G401 (cell line): ENCODE data around the gene CELF5. TPM values are rescaled to one million over a fixed set of nuclear protein-coding genes. Genes with fewer than 3 reads are reported as not detected.
"Not testable (repeated sequence)": the region's sequence is repeated elsewhere in the genome, so short reads cannot be mapped to it uniquely, and the experiment has no call there.

Source experiments
- DNase-seq: peaks from one replicate; pipeline ENCODE4 v3.0.0-alpha.2; 2015; ENCODE audit warnings: low spot score
- in situ Hi-C: cut with HindIII; loops from 2 replicates; pipeline ENCODE4 v1.10.0; 2016; ENCODE audit warnings: low sequenced_read_pairs, mixed read lengths
- total RNA-seq: library from RNA; depleted of rRNA; stranded (reverse); fragments of >200 nt; shearing (Covaris generic); gene quantifications from 2 replicates; pipeline ENCODE4 v1.2.3, GENCODE V29; 2014

Gene CELF5
- total RNA-seq, 1 experiment from 2014 or later: 1.5 TPM

- in situ Hi-C loops: no loop called here
- DNase-seq: no peak
Measured at GRCh38 chr19:3189702-3190469, 34.6 kb upstream of the CELF5 start.

GRCh38 chr19:3190470-3190770, 34.0 kb upstream of the CELF5 start:
- DNase-seq: no peak
- in situ Hi-C loops: no loop called here

GRCh38 chr19:3190921-3191805, 33.3 kb upstream of the CELF5 start:
- no peak for DNase-seq
- in situ Hi-C loops: no loop called here

GRCh38 chr19:3191806-3192104, 32.7 kb upstream of the CELF5 start:
- DNase-seq, in situ Hi-C loops: not testable (repeated sequence)

GRCh38 chr19:3192228-3192635, 32.2 kb upstream of the CELF5 start:
- in situ Hi-C loops: no loop called here
- no peak for DNase-seq

GRCh38 chr19:3192684-3193083, 31.8 kb upstream of the CELF5 start:
- in situ Hi-C loops: no loop called here
- DNase-seq: no peak

GRCh38 chr19:3193256-3194105, 31.0 kb upstream of the CELF5 start:
- no peak for DNase-seq
- in situ Hi-C loops: no loop called here

- no peak for DNase-seq
- in situ Hi-C loops: no loop called here
Measured at GRCh38 chr19:3194106-3195087, 30.1 kb upstream of the CELF5 start.

- peak; percentile 82 for DNase-seq
- in situ Hi-C loops: no loop called here
Measured at GRCh38 chr19:3196064-3196932, 28.2 kb upstream of the CELF5 start.

- DNase-seq: no peak
- in situ Hi-C loops: no loop called here
Measured at GRCh38 chr19:3196933-3197205, 27.6 kb upstream of the CELF5 start.

- in situ Hi-C loops: no loop called here
- peak; percentile 29 for DNase-seq
Measured at GRCh38 chr19:3198901-3199700, 25.4 kb upstream of the CELF5 start.

- in situ Hi-C loops: no loop called here
- no peak for DNase-seq
Measured at GRCh38 chr19:3201072-3201700, 23.3 kb upstream of the CELF5 start.

GRCh38 chr19:3201911-3202310, 22.6 kb upstream of the CELF5 start:
- DNase-seq: no peak
- in situ Hi-C loops: no loop called here

- no peak for DNase-seq
- in situ Hi-C loops: no loop called here
Measured at GRCh38 chr19:3202346-3202745, 22.1 kb upstream of the CELF5 start.

GRCh38 chr19:3202895-3203294, 21.6 kb upstream of the CELF5 start:
- DNase-seq, in situ Hi-C loops: not testable (repeated sequence)

- no peak for DNase-seq
- in situ Hi-C loops: no loop called here
Measured at GRCh38 chr19:3203805-3204645, 20.4 kb upstream of the CELF5 start.
